ENCODE data around the gene MAST4.

DNA sequence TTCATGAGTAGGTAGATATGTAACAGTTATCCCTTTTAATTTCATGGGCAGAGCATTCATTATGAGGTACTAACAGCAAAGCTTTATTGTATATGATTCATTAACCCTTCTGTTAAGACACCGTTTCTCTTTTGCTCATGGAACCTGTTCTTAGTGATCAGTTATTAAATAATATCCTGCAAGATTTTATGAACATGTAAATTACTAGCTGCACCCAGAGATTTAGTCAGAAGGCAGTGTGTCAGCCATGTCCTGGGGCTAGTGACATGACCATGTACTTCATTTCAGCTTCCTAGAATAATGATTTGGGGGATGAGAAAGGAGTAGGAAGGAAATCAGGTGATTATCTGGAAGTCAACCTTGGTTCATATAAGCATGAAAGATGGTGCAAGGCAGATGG, 7.0 kb downstream of the MAST4 start:
- TF ChIP-seq, protein P1, sequence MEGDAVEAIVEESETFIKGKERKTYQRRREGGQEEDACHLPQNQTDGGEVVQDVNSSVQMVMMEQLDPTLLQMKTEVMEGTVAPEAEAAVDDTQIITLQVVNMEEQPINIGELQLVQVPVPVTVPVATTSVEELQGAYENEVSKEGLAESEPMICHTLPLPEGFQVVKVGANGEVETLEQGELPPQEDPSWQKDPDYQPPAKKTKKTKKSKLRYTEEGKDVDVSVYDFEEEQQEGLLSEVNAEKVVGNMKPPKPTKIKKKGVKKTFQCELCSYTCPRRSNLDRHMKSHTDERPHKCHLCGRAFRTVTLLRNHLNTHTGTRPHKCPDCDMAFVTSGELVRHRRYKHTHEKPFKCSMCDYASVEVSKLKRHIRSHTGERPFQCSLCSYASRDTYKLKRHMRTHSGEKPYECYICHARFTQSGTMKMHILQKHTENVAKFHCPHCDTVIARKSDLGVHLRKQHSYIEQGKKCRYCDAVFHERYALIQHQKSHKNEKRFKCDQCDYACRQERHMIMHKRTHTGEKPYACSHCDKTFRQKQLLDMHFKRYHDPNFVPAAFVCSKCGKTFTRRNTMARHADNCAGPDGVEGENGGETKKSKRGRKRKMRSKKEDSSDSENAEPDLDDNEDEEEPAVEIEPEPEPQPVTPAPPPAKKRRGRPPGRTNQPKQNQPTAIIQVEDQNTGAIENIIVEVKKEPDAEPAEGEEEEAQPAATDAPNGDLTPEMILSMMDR (IDR thresholded peaks at IDR 0.05; ENCODE audit: insufficient read depth, low read length): no peak
- TF ChIP-seq GABPA (IDR thresholded peaks at IDR 0.05; ENCODE audit: low read depth) (no peak), SPI1 (IDR thresholded peaks at IDR 0.05; ENCODE audit: borderline replicate concordance, low read depth) (no peak)
- TF ChIP-seq, protein P2, sequence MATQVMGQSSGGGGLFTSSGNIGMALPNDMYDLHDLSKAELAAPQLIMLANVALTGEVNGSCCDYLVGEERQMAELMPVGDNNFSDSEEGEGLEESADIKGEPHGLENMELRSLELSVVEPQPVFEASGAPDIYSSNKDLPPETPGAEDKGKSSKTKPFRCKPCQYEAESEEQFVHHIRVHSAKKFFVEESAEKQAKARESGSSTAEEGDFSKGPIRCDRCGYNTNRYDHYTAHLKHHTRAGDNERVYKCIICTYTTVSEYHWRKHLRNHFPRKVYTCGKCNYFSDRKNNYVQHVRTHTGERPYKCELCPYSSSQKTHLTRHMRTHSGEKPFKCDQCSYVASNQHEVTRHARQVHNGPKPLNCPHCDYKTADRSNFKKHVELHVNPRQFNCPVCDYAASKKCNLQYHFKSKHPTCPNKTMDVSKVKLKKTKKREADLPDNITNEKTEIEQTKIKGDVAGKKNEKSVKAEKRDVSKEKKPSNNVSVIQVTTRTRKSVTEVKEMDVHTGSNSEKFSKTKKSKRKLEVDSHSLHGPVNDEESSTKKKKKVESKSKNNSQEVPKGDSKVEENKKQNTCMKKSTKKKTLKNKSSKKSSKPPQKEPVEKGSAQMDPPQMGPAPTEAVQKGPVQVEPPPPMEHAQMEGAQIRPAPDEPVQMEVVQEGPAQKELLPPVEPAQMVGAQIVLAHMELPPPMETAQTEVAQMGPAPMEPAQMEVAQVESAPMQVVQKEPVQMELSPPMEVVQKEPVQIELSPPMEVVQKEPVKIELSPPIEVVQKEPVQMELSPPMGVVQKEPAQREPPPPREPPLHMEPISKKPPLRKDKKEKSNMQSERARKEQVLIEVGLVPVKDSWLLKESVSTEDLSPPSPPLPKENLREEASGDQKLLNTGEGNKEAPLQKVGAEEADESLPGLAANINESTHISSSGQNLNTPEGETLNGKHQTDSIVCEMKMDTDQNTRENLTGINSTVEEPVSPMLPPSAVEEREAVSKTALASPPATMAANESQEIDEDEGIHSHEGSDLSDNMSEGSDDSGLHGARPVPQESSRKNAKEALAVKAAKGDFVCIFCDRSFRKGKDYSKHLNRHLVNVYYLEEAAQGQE (IDR thresholded peaks at IDR 0.05; ENCODE audit: insufficient replicate concordance, low read depth): no peak
